ENCODE data around the gene CUL4B. TPM values are rescaled to one million over a fixed set of nuclear protein-coding genes. Genes with fewer than 3 reads are reported as not detected.

The CUL4B gene
- total and polyA plus RNA-seq, 10 of the 15 experiments (the other 5 are each of a cell fraction or from before 2014, with no cell fraction given) = 11.0 to 37.3 (median 24.4) TPM

DNA sequence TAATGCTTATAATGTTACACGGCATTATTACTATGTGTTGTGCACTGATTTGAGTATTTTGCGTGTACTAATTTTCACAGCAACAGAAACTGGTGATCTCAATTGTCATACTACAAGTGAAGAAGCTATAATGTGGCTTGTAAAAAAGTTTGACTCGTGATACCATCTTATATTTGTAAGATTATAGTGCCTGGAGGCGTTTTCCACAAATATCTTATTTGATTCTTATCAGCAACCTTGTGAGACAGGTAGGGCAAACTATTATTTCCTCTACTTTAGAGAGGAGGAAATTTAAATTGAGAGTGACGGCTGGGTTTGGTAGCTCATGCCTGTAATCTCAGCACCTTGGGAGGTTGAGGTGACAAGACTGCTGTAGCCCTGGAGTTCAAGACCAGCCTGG, 4.5 kb downstream of the CUL4B start:
- intact Hi-C loops (cut with micrococcal nuclease; ENCODE audit: unreplicated experiment) (no loop called here), in situ Hi-C loops (cut with MboI) (no loop called here)
- Histone ChIP-seq H4K20me1 (ENCODE audit: control insufficient read depth, insufficient read depth) (no peaks in the 10 kb centered on the region), H3K27ac (ENCODE audit: control insufficient read depth, insufficient read depth) (no peak overlapping the region), H2AFZ (ENCODE audit: control insufficient read depth, low read depth, low read length) (no peak overlapping the region), H3K27me3 (replicated peaks in 1 of 2; ENCODE audit: control insufficient read depth in 2 of 2, insufficient read depth in 2 of 2, low read length in 1 of 2) (no peaks in the 10 kb centered on the region), H3K9me3 (replicated peaks; ENCODE audit: control insufficient read depth, insufficient read depth, low read length) (no peaks in the 10 kb centered on the region), H3K79me2 (ENCODE audit: control insufficient read depth, insufficient read depth, low read length) (peaks cover 40% of the 10 kb centered on the region), H3K4me2 (ENCODE audit: control insufficient read depth, insufficient read depth) (no peak overlapping the region), H3K4me1 (ENCODE audit: control insufficient read depth, insufficient read depth, low read length) (no peaks in the 10 kb centered on the region), H3K9ac (ENCODE audit: control insufficient read depth, insufficient read depth, low read length) (no peak overlapping the region), H3K4me3 (no peak overlapping the region), H3K36me3 (ENCODE audit: control insufficient read depth in 2 of 2, insufficient read depth in 2 of 2, low read length in 1 of 2) (peaks cover 0 to 3% of the 10 kb centered on the region in 2 experiments; a peak in 1 of 4 replicates)
- CTCF ChIA-PET = interaction anchor here (0.7 kb wide), 1 partner anchor 214 kb away, joined by 3 read pairs; no protein-coding TSS in a partner anchor
- RAD21 ChIA-PET (ENCODE audit: unreplicated experiment) = no interaction called here
- no peak for DNase-seq (ENCODE audit: low read depth, low spot score)
- no peak for ATAC-seq
- SMC1A ChIA-PET (ENCODE audit: uncharacterized antibody, unreplicated experiment) = no interaction called here
- BruUV-seq (replicated peaks) = no TSS peak
- TF ChIP-seq NFYA (IDR thresholded peaks at IDR 0.05; ENCODE audit: borderline replicate concordance, low read depth, low read length) (no peak), STAT3 (IDR thresholded peaks at IDR 0.05; ENCODE audit: low read depth, low read length) (no peak), YY1 (IDR thresholded peaks at IDR 0.05; ENCODE audit: low read depth, low read length) (no peak), BMI1 (IDR thresholded peaks at IDR 0.05; ENCODE audit: borderline replicate concordance) (no peak), NBN (IDR thresholded peaks at IDR 0.05) (no peak), HDAC2 (IDR thresholded peaks at IDR 0.05) (no peak), CHD2 (IDR thresholded peaks at IDR 0.05; ENCODE audit: borderline replicate concordance, low read depth, low read length) (no peak), JUNB (IDR thresholded peaks at IDR 0.05) (no peak), ZNF687 (IDR thresholded peaks at IDR 0.05) (no peak), SMC3 (IDR thresholded peaks at IDR 0.05; ENCODE audit: borderline replicate concordance, low read length) (no peak)
- TF ChIP-seq, protein P1, sequence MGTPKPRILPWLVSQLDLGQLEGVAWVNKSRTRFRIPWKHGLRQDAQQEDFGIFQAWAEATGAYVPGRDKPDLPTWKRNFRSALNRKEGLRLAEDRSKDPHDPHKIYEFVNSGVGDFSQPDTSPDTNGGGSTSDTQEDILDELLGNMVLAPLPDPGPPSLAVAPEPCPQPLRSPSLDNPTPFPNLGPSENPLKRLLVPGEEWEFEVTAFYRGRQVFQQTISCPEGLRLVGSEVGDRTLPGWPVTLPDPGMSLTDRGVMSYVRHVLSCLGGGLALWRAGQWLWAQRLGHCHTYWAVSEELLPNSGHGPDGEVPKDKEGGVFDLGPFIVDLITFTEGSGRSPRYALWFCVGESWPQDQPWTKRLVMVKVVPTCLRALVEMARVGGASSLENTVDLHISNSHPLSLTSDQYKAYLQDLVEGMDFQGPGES (IDR thresholded peaks at IDR 0.05) = no peak
- TF ChIP-seq, protein P2, sequence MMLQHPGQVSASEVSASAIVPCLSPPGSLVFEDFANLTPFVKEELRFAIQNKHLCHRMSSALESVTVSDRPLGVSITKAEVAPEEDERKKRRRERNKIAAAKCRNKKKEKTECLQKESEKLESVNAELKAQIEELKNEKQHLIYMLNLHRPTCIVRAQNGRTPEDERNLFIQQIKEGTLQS (IDR thresholded peaks at IDR 0.05; ENCODE audit: borderline replicate concordance, extremely low read depth, low read depth, low read length) = no peak
- POLR2A ChIA-PET = interaction anchor here (0.7 kb wide), 2 partner anchors 17 to 21 kb away, joined by 3 read pairs; no protein-coding TSS in a partner anchor
- no peak for FAIRE-seq
- WGBS (ENCODE audit: insufficient coverage, insufficient replicate concordance, low lambda C conversion rate, missing lambda C conversion rate) = 80% methylated on average over 5 of the region's 5 CpGs

Data from GM12878 (cell line).